NCI-H1436 treated with DMSO at 0.1 percent for 48 hours (cell line): Measurements from ENCODE around the gene SCYGR5.
"Not testable (repeated sequence)": the region's sequence is repeated elsewhere in the genome, so short reads cannot be mapped to it uniquely, and the experiment has no call there.

Source experiments
- DNase-seq: peaks from one replicate; lab custom pipeline; 2025; lab: John Stamatoyannopoulos, UW

The SCYGR5 gene, protein sequence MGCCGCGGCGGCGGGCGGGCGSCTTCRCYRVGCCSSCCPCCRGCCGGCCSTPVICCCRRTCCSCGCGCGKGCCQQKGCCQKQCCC

GRCh38 chr2:227666631-227667170 lies at the start of gene SCYGR5:
Gene SCYGR5 (plus strand): TSS chr2:227666804. CDS start chr2:227666804, 0 bp downstream.
- DNase-seq: not testable (repeated sequence)

DNA sequence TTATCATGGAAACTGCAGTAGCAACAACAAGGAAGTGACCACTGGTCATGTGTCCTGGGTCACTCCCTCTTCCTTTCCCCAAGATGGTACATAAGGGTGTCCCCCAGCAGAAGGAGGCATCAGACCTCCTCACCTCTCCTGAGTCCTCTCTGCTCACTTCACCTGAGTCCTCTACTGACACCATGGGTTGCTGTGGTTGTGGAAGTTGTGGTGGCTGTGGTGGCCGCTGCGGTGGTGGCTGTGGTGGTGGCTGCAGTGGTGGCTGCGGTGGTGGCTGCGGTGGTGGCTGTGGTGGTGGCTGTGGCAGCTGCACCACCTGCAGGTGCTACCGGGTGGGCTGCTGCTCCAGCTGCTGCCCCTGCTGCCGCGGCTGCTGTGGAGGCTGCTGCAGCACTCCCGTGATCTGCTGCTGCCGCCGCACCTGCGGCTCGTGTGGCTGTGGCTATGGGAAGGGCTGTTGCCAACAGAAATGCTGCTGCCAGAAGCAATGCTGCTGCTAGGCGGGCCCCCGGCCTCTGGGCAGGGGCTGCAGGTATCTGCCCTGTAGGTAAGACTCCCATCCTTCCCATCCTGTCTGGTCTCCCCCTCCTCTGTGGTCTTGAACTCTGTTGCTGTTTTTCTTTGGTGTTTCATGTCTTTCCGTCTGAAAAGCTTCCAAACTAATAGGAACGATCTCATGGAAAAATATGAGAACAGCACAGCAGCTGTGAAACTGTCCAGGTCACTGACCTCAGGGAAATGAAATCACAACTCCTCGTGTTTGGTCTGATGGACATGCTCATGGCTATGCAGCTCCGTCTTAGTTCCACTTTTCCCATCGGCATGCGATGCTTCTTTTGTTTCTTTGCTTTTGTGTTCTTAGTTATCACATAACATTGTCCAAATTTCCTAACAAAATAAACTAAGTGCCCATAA lies 49.0 kb upstream of the SCYGR5 start, which contains the start of gene SCYGR4:
SCYGR4 (plus strand) TSS at position 183 of the 915 bp plus-strand sequence; CDS start at position 183, 0 bp downstream.
- DNase-seq: no peak

DNA sequence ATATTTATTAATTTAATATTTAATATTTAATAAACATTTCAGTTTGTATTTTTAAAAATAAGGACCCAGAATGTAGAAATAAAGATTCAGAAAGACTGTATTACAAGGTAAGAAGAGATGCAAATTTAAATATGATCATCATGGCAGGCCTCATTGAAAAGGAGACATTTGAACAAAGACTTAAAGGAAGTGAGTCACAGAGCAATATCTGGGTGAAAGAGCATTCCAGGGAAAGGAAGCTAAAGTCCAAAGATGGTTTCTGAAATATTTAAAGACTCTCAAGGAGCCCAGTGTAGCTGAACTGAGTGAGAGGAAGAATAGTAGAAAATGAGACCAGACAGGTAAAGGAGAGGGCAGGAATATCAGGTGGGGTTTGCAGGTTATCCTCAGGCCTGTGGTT lies 43.4 kb upstream of the SCYGR5 start:
- DNase-seq: no peak

- DNase-seq: no peak
Observed at GRCh38 chr2:227625420-227625819, 41.2 kb upstream of the SCYGR5 start.

DNA sequence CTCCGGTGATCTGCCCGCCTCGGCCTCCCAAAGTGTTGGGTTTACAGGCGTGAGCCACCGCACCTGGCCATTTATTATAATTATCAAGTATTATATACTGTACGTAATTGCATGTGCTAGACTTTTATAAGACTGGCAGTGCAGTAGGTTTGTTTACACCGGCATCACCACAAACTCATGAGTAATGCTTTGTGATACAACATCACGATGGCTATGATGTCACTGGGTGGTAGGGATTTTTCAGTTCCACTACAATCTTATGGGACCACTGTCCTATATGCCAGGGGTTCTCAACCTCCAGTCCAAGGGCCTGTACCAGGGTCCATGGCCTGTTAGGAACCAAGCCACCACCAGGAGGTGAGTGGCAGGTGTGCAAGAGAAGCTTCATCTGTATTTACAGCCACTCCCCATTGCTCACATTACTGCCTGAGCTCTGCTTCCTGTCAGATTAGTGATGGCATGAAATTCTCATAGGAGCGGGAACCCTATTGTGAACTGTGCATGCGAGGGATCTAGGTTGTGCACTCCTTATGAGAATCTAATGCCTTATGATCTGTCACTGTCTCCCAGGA lies 39.9 kb upstream of the SCYGR5 start:
- no peak for DNase-seq

DNA sequence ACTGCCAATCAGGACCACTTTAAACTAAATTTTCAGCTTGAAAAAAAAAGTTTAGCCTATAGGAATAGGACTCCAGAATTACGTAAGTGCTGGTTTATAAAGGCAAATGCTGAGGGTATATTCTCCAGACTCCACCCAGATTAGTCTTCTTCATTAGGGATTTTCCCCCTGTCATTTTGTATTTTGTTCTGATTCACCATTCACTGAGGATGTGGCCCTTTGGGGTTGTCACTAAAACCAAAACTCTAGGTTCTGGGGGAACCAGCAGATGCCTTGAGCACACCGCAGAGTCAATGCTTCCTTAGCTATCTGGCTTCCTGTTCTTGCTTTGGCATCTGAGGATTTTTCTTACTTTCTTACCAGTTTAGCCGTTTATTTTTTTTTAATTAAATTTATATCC lies 38.8 kb upstream of the SCYGR5 start:
- DNase-seq: no peak

DNA sequence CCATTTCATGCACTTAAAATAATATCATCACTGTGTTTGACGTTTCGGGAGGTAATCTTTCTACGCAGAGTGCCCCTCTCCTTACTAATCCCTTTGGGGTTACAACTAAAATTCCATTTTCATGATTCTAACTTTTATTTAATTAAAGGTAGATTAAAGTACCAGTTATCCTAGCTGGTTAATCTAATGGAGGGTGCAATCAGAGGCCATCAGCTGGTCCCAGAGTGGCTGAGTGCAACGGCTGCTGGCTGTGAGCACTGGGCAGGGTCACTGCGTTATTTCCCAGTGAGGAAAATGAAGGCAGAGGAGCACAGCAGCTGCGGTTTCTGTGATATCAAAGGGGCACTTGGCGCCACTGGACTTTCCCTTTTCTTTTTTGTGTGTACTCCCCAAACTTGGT lies 37.2 kb upstream of the SCYGR5 start:
- DNase-seq: no peak

DNA sequence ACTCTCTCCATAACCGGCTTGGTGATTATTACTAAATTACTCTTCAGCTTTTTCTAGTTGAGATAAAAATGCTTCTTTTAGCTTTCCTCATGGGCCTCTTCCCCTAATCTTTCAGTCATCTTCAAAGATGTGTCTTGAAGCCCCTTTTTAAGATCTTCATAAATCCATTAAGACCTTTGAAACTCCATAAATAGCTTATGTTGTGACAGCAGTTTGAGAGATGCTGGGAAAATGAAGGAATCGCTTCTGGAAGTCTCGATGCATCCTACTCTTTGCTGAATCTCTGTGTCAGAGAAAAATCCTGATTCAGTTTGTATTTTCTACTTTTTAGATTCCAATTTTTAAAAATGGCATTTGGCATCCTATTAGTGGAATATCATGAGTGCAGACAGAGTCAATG lies 36.3 kb upstream of the SCYGR5 start:
- DNase-seq: no peak

DNA sequence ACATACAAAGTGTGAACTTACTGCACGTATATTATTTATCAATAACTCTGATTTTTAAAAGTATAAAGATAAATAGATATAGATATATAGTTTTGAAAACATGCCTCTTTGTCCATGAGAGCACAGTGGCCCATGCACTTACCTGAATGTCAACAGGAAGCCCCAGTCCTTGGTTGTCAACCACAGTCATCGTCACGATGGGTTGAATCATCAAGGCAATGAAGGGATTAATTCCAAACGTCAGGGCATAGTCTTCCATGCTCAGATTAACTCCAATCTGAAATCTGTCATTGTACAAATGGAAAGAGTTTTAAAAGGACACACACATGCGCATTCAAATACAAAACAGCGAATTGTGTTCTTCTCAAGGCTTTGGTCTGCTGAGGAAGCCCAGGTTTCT lies 33.8 kb upstream of the SCYGR5 start:
- no peak for DNase-seq

GRCh38 chr2:227634201-227634600 lies 32.4 kb upstream of the SCYGR5 start:
- no peak for DNase-seq

GRCh38 chr2:227642656-227643055 lies 23.9 kb upstream of the SCYGR5 start:
- no peak for DNase-seq

GRCh38 chr2:227643990-227644551 lies 22.5 kb upstream of the SCYGR5 start:
- no peak for DNase-seq

GRCh38 chr2:227653419-227653818 lies 13.2 kb upstream of the SCYGR5 start:
- DNase-seq: no peak

DNA sequence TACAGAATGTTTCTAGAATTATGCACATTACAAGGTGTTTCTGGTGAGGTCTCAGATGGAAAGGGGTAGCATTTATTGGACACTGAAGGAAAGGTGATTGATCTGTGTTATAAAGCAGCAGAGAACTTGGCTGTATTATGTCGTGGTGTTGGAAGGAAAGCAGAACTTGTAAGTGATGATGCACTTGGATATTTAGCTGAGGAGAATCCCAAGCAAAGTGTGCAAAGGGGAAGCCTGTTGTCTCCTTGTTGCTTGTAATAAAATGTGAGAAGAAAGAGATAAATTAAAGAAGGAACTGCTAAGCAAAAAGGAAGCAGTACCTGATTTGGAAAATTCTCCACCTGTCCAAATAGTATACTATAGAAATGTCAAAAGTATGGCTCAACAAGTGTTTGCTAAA lies 12.2 kb upstream of the SCYGR5 start:
- DNase-seq: no peak

DNA sequence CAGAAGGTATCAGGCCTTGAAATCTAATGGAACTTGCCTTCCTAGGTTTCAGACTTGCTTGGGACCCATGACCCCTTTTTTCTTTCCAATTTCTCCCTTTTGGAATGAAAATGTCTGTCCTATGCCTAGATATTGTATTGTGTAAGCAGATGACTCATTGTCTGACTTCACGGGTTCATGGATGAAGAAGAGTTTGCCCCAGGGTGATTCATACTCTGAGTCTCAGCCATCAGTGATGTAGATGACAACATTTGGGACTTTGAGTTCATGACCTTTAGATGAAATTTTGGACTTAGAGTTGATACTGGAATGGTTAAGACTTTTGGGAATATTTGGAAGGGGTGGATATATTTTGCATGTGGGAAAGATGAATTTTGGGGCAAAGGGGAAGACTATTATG lies 11.2 kb upstream of the SCYGR5 start:
- DNase-seq: no peak

DNA sequence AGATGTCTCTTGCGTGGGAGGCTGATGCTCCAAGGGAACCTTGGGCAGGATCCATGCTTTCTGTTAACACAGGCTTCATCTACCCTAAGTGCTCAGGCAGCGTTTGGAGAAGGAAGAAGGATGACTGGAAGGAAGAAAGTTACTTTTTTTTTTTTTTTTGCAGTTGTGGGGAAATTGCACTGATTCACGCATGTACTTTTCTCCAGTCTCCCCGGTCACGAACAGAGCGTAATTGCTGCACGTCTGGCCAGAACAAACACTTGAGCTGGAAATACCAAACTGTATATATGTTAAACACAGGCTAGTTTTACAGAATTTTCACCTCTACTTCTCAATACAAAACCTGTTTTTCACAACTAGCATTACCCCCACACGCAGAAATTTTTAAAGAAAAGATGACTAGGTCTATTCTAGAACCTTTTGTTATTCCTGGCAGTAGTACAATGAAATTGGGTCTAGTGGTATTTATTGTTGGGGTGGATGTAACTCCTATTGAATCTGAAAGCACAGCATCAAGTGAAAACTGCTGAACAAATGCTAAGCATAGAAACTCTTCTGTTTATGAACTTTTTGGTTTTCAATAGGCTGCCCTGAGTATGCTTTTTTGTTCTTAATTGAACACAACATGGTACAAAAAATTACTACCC lies 9.3 kb upstream of the SCYGR5 start:
- DNase-seq: no peak

GRCh38 chr2:227661025-227661649 lies 5.5 kb upstream of the SCYGR5 start:
- no peak for DNase-seq

DNA sequence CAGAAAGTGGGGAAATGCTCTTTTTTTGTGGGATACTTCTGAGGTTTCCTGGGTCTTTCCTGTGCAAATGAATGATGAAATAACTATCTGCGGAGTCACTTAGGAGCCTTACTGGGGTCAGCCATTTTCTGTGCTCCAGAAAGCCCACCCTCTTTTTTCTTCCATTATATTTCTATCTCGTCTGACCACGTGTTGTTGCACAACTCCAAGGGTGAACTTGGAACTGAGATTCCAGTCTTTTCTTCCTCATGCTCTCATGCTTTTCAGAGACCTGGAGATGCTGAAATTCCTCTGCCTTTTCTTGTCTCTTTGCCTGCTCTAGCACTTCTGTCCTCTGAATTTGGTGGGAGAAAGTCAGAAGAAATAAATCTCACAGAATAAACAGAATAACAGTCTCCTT lies 4.8 kb upstream of the SCYGR5 start:
- DNase-seq: no peak

GRCh38 chr2:227665189-227665940 lies 1.2 kb upstream of the SCYGR5 start:
- DNase-seq: no peak

DNA sequence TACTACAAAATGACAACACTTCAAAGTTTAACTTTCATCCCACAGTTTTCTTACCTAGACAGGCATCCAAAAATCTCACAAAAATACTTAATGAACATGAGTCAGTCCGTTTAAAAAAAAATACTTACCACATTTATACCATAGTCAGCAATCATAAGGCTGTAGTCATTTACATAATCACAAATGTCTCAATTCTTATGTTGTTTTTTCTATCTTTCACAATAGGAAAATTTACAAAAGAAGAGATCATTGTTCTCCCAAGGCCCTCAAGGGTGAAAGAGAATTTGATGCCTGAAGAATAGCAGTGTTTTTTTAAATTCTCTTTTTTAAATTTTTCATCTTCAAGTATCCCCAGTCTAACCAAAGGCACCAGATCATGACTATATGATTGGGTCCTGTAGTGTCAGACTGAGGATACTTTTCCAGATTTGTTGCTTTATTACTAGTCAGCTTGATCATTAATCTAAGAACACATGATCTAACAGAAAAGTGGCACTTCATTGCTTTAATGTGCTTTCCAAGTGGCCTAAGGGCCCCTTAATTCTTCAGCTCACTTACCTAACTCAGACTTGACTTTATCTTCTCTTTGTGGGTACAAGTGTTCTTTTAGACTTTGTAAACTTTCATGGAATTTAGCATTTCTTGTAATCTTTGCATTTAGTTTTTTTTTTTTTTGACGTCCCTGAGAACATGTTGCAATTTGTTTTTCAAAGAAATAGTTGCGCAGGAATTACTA lies 4.7 kb downstream of the SCYGR5 start:
- DNase-seq: no peak
